HepG2 (cell line): ENCODE data around the gene CD68. TPM values are rescaled to one million over a fixed set of nuclear protein-coding genes. Genes with fewer than 3 reads are reported as not detected.

Experiments
- CBX2 ChIP-seq, 2 experiments: fragments of 200-600 bp in 1 of 2; sonication (generic); formaldehyde crosslinking in 1 of 2; IDR thresholded peaks; 2 replicates each; pipeline versions ENCODE4 v1.7.0 to v1.8.1; 2018 to 2022; ENCODE audit warnings: low read depth in 2 of 2, low read length in 1 of 2, mild to moderate bottlenecking in 1 of 2, missing genetic modification reagents in 1 of 2
- GABPB1 ChIP-seq: IDR thresholded peaks from 2 replicates; pipeline ENCODE4 v1.6.1; 2016; ENCODE audit warnings: mild to moderate bottlenecking, missing genetic modification reagents, moderate library complexity, missing compliant biosample characterization
- NFIC ChIP-seq: IDR thresholded peaks from 2 replicates; pipeline ENCODE4 v1.6.1; 2012; ENCODE audit warnings: mild to moderate bottlenecking, low read length, inconsistent platforms
- RAD21 ChIP-seq: fragments of 450-650 bp; formaldehyde crosslinking; IDR thresholded peaks from 2 replicates; pipeline ENCODE4 v1.5.0; 2020; ENCODE audit warnings: mild to moderate bottlenecking
- SMAD1 ChIP-seq: sonication (generic); formaldehyde crosslinking; IDR thresholded peaks from 2 replicates; pipeline ENCODE4 v1.4.0; 2020; ENCODE audit warnings: missing genetic modification reagents, low read depth, mild to moderate bottlenecking, borderline replicate concordance
- TBL1XR1 ChIP-seq: fragments of 150-350 bp; IDR thresholded peaks from 2 replicates; pipeline ENCODE4 v1.6.1; 2014; ENCODE audit warnings: borderline replicate concordance, low read length; ENCODE audit not compliant: partially characterized antibody
- ZNF205 ChIP-seq: IDR thresholded peaks from 2 replicates; pipeline ENCODE4 v1.6.1; 2018; ENCODE audit warnings: missing biosample characterization, missing genetic modification reagents
- ZNF335 ChIP-seq: sonication (generic); formaldehyde crosslinking; IDR thresholded peaks from 2 replicates; pipeline ENCODE4 v1.4.0; 2020; ENCODE audit warnings: missing genetic modification reagents
- ZNF614 ChIP-seq: IDR thresholded peaks from 2 replicates; pipeline ENCODE4 v1.6.1; 2018; ENCODE audit warnings: missing biosample characterization, missing genetic modification reagents, inconsistent platforms, borderline replicate concordance
- polyA plus RNA-seq, 8 experiments: library from polyadenylated mRNA; depleted of rRNA in 3 of 8; stranded (reverse) in 7 of 8; unstranded in 1 of 8; fragments of >200 nt; fragmentation: Illumina TruSeq in 4 of 8; extraction: Trizol in 4 of 8; gene quantifications; 2 replicates each; pipeline versions ENCODE4 v1.2.1 to v1.2.3, GENCODE V29; 2011 to 2016; ENCODE audit warnings: low read depth in 4 of 8, missing spikeins in 1 of 8, mixed read lengths in 1 of 8; ENCODE audit not compliant: insufficient read depth in 1 of 8
- total RNA-seq, 5 experiments: library from RNA; depleted of rRNA; stranded (reverse); fragments of >200 nt; fragmentation: Illumina TruSeq; extraction: Trizol; gene quantifications; 2 replicates each; pipeline ENCODE4 v1.2.3, GENCODE V29; 2016; ENCODE audit warnings: low read depth in 1 of 5
- TF ChIP-seq, protein P1 (sequence below): sonication (generic); formaldehyde crosslinking; conservative IDR thresholded peaks from 2 replicates; pipeline ENCODE4 v1.4.0; 2020; ENCODE audit warnings: missing genetic modification reagents
- TF ChIP-seq, protein P2 (sequence below): sonication (generic); formaldehyde crosslinking; IDR thresholded peaks from 2 replicates; pipeline ENCODE4 v1.8.0; 2022; ENCODE audit warnings: missing genetic modification reagents, low read depth, mild to moderate bottlenecking, borderline replicate concordance
- TF ChIP-seq, protein P3 (sequence below): sonication (generic); formaldehyde crosslinking; IDR thresholded peaks from 2 replicates; pipeline ENCODE4 v1.4.0; 2020; ENCODE audit warnings: mild to moderate bottlenecking, missing genetic modification reagents
- TF ChIP-seq, protein P4 (sequence below): sonication (generic); formaldehyde crosslinking; IDR thresholded peaks from 2 replicates; pipeline ENCODE4 v1.5.0; 2020; ENCODE audit warnings: missing genetic modification reagents
- TF ChIP-seq, protein P5 (sequence below): sonication (generic); formaldehyde crosslinking; IDR thresholded peaks from 2 replicates; pipeline ENCODE4 v1.8.1; 2023; ENCODE audit warnings: mild to moderate bottlenecking, missing genetic modification reagents
- TF ChIP-seq, protein P6 (sequence below): IDR thresholded peaks from 2 replicates; pipeline ENCODE4 v1.6.1; 2012; ENCODE audit warnings: low read length, improper control_type of control experiment
- TF ChIP-seq, protein P7 (sequence below): IDR thresholded peaks from 2 replicates; pipeline ENCODE4 v1.6.1; 2012; ENCODE audit warnings: low read depth, low read length, improper control_type of control experiment

Gene CD68
- total and polyA plus RNA-seq, 2 of the 13 experiments (the other 11 are each of a cell fraction or from before 2014, with no cell fraction given), result 10.3 to 104 TPM

DNA sequence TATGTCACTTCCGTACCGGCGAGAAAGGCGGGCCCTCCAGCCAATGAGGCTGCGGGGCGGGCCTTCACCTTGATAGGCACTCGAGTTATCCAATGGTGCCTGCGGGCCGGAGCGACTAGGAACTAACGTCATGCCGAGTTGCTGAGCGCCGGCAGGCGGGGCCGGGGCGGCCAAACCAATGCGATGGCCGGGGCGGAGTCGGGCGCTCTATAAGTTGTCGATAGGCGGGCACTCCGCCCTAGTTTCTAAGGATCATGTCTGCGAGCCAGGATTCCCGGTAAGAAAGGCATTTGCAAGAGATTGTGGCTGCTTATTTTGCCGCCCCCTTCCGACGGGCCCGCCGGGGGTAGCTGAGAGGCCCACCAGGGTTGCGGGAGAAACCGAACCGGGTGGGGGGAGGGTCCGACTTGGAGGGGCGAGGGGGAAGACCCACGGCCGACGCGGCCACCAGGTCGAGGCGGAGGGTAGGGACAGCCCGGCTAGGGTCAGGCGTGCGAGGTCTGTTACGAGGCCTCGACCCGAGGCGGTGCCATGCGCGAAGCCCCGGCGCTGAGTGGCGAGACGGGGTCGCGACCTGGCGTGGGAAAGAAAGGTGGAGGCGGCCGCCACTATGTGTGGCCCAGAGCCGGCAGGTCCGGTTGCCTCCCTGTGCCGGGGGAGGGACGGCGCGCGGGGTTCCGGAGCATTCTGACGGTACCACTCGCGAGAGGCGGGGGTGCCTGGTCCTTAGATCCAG is 6.7 kb upstream of the CD68 start (continued):
- TF ChIP-seq, protein P1, sequence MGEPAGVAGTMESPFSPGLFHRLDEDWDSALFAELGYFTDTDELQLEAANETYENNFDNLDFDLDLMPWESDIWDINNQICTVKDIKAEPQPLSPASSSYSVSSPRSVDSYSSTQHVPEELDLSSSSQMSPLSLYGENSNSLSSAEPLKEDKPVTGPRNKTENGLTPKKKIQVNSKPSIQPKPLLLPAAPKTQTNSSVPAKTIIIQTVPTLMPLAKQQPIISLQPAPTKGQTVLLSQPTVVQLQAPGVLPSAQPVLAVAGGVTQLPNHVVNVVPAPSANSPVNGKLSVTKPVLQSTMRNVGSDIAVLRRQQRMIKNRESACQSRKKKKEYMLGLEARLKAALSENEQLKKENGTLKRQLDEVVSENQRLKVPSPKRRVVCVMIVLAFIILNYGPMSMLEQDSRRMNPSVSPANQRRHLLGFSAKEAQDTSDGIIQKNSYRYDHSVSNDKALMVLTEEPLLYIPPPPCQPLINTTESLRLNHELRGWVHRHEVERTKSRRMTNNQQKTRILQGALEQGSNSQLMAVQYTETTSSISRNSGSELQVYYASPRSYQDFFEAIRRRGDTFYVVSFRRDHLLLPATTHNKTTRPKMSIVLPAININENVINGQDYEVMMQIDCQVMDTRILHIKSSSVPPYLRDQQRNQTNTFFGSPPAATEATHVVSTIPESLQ (CRISPR knock-in tag), result 0 out of 2 replicates have a peak, but pooled peaks have one; percentile 71
- TF ChIP-seq SMAD1, result peak; percentile 91
- TF ChIP-seq, protein P2, sequence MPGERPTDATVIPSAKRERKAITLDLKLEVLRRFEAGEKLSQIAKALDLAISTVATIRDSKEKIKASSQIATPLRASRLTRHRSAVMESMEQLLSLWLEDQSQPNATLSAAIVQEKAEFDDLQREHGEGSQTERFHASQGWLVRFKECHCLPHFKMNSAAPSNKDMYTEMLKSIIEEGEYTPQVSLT (CRISPR knock-in tag), result no peak; the same call in 1 of the 2 replicates
- no peak for TF ChIP-seq ZNF614 (CRISPR knock-in tag)
- TF ChIP-seq, protein P3, sequence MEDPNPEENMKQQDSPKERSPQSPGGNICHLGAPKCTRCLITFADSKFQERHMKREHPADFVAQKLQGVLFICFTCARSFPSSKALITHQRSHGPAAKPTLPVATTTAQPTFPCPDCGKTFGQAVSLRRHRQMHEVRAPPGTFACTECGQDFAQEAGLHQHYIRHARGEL (CRISPR knock-in tag), result no peak; the same call in none of the 2 replicates
- TF ChIP-seq GABPB1 (CRISPR knock-in tag), result peak; percentile 97
- TF ChIP-seq TBL1XR1, result peak; percentile 61
- TF ChIP-seq, protein P4, sequence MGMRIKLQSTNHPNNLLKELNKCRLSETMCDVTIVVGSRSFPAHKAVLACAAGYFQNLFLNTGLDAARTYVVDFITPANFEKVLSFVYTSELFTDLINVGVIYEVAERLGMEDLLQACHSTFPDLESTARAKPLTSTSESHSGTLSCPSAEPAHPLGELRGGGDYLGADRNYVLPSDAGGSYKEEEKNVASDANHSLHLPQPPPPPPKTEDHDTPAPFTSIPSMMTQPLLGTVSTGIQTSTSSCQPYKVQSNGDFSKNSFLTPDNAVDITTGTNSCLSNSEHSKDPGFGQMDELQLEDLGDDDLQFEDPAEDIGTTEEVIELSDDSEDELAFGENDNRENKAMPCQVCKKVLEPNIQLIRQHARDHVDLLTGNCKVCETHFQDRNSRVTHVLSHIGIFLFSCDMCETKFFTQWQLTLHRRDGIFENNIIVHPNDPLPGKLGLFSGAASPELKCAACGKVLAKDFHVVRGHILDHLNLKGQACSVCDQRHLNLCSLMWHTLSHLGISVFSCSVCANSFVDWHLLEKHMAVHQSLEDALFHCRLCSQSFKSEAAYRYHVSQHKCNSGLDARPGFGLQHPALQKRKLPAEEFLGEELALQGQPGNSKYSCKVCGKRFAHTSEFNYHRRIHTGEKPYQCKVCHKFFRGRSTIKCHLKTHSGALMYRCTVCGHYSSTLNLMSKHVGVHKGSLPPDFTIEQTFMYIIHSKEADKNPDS, result peak; percentile 23; the same call in 1 of the 2 replicates
- TF ChIP-seq, protein P5, sequence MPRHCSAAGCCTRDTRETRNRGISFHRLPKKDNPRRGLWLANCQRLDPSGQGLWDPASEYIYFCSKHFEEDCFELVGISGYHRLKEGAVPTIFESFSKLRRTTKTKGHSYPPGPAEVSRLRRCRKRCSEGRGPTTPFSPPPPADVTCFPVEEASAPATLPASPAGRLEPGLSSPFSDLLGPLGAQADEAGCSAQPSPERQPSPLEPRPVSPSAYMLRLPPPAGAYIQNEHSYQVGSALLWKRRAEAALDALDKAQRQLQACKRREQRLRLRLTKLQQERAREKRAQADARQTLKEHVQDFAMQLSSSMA (CRISPR knock-in tag), result 0 out of 2 replicates have a peak, but pooled peaks have one; percentile 65
- 0 out of 2 replicates have a peak, but pooled peaks have one; percentile 42 for TF ChIP-seq ZNF205
- TF ChIP-seq RAD21, result no peak; the same call in none of the 2 replicates
- TF ChIP-seq ZNF335, result 0 out of 2 replicates have a peak, but pooled peaks have one; percentile 40
- TF ChIP-seq, protein P6, sequence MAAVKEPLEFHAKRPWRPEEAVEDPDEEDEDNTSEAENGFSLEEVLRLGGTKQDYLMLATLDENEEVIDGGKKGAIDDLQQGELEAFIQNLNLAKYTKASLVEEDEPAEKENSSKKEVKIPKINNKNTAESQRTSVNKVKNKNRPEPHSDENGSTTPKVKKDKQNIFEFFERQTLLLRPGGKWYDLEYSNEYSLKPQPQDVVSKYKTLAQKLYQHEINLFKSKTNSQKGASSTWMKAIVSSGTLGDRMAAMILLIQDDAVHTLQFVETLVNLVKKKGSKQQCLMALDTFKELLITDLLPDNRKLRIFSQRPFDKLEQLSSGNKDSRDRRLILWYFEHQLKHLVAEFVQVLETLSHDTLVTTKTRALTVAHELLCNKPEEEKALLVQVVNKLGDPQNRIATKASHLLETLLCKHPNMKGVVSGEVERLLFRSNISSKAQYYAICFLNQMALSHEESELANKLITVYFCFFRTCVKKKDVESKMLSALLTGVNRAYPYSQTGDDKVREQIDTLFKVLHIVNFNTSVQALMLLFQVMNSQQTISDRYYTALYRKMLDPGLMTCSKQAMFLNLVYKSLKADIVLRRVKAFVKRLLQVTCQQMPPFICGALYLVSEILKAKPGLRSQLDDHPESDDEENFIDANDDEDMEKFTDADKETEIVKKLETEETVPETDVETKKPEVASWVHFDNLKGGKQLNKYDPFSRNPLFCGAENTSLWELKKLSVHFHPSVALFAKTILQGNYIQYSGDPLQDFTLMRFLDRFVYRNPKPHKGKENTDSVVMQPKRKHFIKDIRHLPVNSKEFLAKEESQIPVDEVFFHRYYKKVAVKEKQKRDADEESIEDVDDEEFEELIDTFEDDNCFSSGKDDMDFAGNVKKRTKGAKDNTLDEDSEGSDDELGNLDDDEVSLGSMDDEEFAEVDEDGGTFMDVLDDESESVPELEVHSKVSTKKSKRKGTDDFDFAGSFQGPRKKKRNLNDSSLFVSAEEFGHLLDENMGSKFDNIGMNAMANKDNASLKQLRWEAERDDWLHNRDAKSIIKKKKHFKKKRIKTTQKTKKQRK, result peak; percentile 76; the same call in 1 of the 2 replicates
- TF ChIP-seq, protein P7, sequence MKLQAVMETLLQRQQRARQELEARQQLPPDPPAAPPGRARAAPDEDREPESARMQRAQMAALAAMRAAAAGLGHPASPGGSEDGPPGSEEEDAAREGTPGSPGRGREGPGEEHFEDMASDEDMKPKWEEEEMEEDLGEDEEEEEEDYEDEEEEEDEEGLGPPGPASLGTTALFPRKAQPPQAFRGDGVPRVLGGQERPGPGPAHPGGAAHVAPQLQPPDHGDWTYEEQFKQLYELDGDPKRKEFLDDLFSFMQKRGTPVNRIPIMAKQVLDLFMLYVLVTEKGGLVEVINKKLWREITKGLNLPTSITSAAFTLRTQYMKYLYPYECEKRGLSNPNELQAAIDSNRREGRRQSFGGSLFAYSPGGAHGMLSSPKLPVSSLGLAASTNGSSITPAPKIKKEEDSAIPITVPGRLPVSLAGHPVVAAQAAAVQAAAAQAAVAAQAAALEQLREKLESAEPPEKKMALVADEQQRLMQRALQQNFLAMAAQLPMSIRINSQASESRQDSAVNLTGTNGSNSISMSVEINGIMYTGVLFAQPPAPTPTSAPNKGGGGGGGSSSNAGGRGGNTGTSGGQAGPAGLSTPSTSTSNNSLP, result peak; percentile 56; the same call in 1 of the 2 replicates
- 0 out of 2 replicates have a peak, but pooled peaks have one; percentile 24 for TF ChIP-seq NFIC
- TF ChIP-seq CBX2 (IDR thresholded peaks at IDR 0.05; ENCODE audit: low read depth, low read length), result no peak
- TF ChIP-seq CBX2 (CRISPR knock-in tag; IDR thresholded peaks at IDR 0.05; ENCODE audit: low read depth), result no peak
